Measurements from ENCODE around the gene ATP2B3. TPM values are rescaled to one million over a fixed set of nuclear protein-coding genes. Genes with fewer than 3 reads are reported as not detected.

Gene ATP2B3
- total RNA-seq, 1 donor from 2014 or later: 0.21 TPM

- H3K27me3 Mint-ChIP-seq (ENCODE audit: unreplicated experiment): no peaks in the 10 kb centered on the region
- H3K9me3 Mint-ChIP-seq (ENCODE audit: unreplicated experiment): no peaks in the 10 kb centered on the region
- H3K36me3 Mint-ChIP-seq (ENCODE audit: unreplicated experiment): no peaks in the 10 kb centered on the region
- no peak overlapping the region for H3K4me3 Mint-ChIP-seq (ENCODE audit: unreplicated experiment)
- peak overlapping the region; percentile 76 for H3K27ac Mint-ChIP-seq (ENCODE audit: unreplicated experiment)
- peaks cover 58% of the 10 kb centered on the region for H3K4me1 Mint-ChIP-seq (ENCODE audit: unreplicated experiment)
- no peak for DNase-seq (ENCODE audit: extremely low spot score, unreplicated experiment)
- TF ChIP-seq CTCF (IDR thresholded peaks at IDR 0.05): no peak
These were observed 41.6 kb upstream of the ATP2B3 start for GRCh38 chrX:153475751-153476281.

GRCh38 chrX:153476666-153477363 lies 40.6 kb upstream of the ATP2B3 start:
- Mint-ChIP-seq H3K4me3 (ENCODE audit: unreplicated experiment) (no peak overlapping the region), H3K9me3 (ENCODE audit: unreplicated experiment) (no peaks in the 10 kb centered on the region), H3K4me1 (ENCODE audit: unreplicated experiment) (peaks cover 49% of the 10 kb centered on the region), H3K27me3 (ENCODE audit: unreplicated experiment) (no peaks in the 10 kb centered on the region), H3K36me3 (ENCODE audit: unreplicated experiment) (no peaks in the 10 kb centered on the region), H3K27ac (ENCODE audit: unreplicated experiment) (peak overlapping the region; percentile 91)
- DNase-seq (ENCODE audit: extremely low spot score, unreplicated experiment): no peak
- no peak for TF ChIP-seq CTCF (IDR thresholded peaks at IDR 0.05)

GRCh38 chrX:153477364-153477857 lies 40.0 kb upstream of the ATP2B3 start:
- H3K27ac Mint-ChIP-seq (ENCODE audit: unreplicated experiment): peak overlapping the region; percentile 91
- H3K27me3 Mint-ChIP-seq (ENCODE audit: unreplicated experiment): no peaks in the 10 kb centered on the region
- no peak for DNase-seq (ENCODE audit: extremely low spot score, unreplicated experiment)
- H3K4me1 Mint-ChIP-seq (ENCODE audit: unreplicated experiment): peaks cover 44% of the 10 kb centered on the region
- no peak overlapping the region for H3K4me3 Mint-ChIP-seq (ENCODE audit: unreplicated experiment)
- H3K36me3 Mint-ChIP-seq (ENCODE audit: unreplicated experiment): no peaks in the 10 kb centered on the region
- H3K9me3 Mint-ChIP-seq (ENCODE audit: unreplicated experiment): no peaks in the 10 kb centered on the region
- no peak for TF ChIP-seq CTCF (IDR thresholded peaks at IDR 0.05)

- no peak for TF ChIP-seq CTCF (IDR thresholded peaks at IDR 0.05)
- H3K9me3 Mint-ChIP-seq (ENCODE audit: unreplicated experiment): no peaks in the 10 kb centered on the region
- no peaks in the 10 kb centered on the region for H3K27me3 Mint-ChIP-seq (ENCODE audit: unreplicated experiment)
- H3K4me1 Mint-ChIP-seq (ENCODE audit: unreplicated experiment): peaks cover 39% of the 10 kb centered on the region
- H3K36me3 Mint-ChIP-seq (ENCODE audit: unreplicated experiment): no peaks in the 10 kb centered on the region
- peak overlapping the region; percentile 91 for H3K27ac Mint-ChIP-seq (ENCODE audit: unreplicated experiment)
- DNase-seq (ENCODE audit: extremely low spot score, unreplicated experiment): no peak
- no peak overlapping the region for H3K4me3 Mint-ChIP-seq (ENCODE audit: unreplicated experiment)
These were observed 39.5 kb upstream of the ATP2B3 start for GRCh38 chrX:153477901-153478300.

GRCh38 chrX:153478746-153479145 lies 38.7 kb upstream of the ATP2B3 start:
- no peaks in the 10 kb centered on the region for H3K9me3 Mint-ChIP-seq (ENCODE audit: unreplicated experiment)

More at GRCh38 chrX:153478746-153479145, 38.7 kb upstream of the ATP2B3 start:
- Mint-ChIP-seq H3K4me1 (ENCODE audit: unreplicated experiment) (peaks cover 36% of the 10 kb centered on the region), H3K4me3 (ENCODE audit: unreplicated experiment) (no peak overlapping the region), H3K36me3 (ENCODE audit: unreplicated experiment) (no peaks in the 10 kb centered on the region), H3K27ac (ENCODE audit: unreplicated experiment) (no peak overlapping the region), H3K27me3 (ENCODE audit: unreplicated experiment) (no peaks in the 10 kb centered on the region)
- no peak for TF ChIP-seq CTCF (IDR thresholded peaks at IDR 0.05)
- DNase-seq (ENCODE audit: extremely low spot score, unreplicated experiment): no peak
